WTC11 (cell line): ENCODE data around the gene FAM118B. TPM values are rescaled to one million over a fixed set of nuclear protein-coding genes. Genes with fewer than 3 reads are reported as not detected.
A peak's percentile ranks its signal among the peaks of the same experiment; 100 is the strongest.
"Not testable (repeated sequence)": the region's sequence is repeated elsewhere in the genome, so short reads cannot be mapped to it uniquely, and the experiment has no call there.

ENCODE experiments used
- ATAC-seq: fragments of 200-7000 bp; cut with Tn5 transposase; 2 replicates; pipeline ENCODE4 v1.10.0; 2021; ENCODE audit warnings: mild to moderate bottlenecking, moderate library complexity
- CTCF ChIA-PET: fragments of 300-600 bp; sonication (Branson Sonifier 250); formaldehyde crosslinking; loops from one replicate; lab custom pipeline; 2021; ENCODE audit warnings: antibody characterized with exemption; lab: Charles Lee
- POLR2A ChIA-PET: fragments of 350-600 bp; sonication (Branson Sonifier 250); formaldehyde crosslinking; loops from one replicate; lab custom pipeline; 2021; ENCODE audit warnings: antibody characterized with exemption; lab: Charles Lee
- DNase-seq: peaks from one replicate; pipeline ENCODE4 v3.0.0; 2021; ENCODE audit warnings: low spot score
- H3K27ac Mint-ChIP-seq: 2 replicates; pipeline ENCODE4 v1.8.0; 2021; ENCODE audit warnings: mixed read lengths
- H3K27me3 Mint-ChIP-seq: 2 replicates; pipeline ENCODE4 v1.8.0; 2021; ENCODE audit warnings: low read depth, mild to moderate bottlenecking, moderate library complexity, mixed read lengths
- H3K36me3 Mint-ChIP-seq: 2 replicates; pipeline ENCODE4 v1.8.0; 2021; ENCODE audit warnings: mixed read lengths
- H3K4me1 Mint-ChIP-seq: 2 replicates; pipeline ENCODE4 v1.8.0; 2022; ENCODE audit warnings: mixed read lengths
- H3K4me3 Mint-ChIP-seq: 2 replicates; pipeline ENCODE4 v1.8.0; 2021; ENCODE audit warnings: mild to moderate bottlenecking, moderate library complexity, mixed read lengths
- H3K9me3 Mint-ChIP-seq: 2 replicates; pipeline ENCODE4 v1.8.0; 2021; ENCODE audit warnings: mixed read lengths
- CREM ChIP-seq: sonication (generic); formaldehyde crosslinking; IDR thresholded peaks from 2 replicates; pipeline ENCODE4 v1.8.1; 2022; ENCODE audit warnings: mild to moderate bottlenecking, missing genetic modification reagents, moderate library complexity
- GRHL2 ChIP-seq: fragments of 250-450 bp; sonication (Bioruptor Pico); IDR thresholded peaks from 2 replicates; pipeline ENCODE4 v1.8.0; 2022; ENCODE audit warnings: mild to moderate bottlenecking, moderate library complexity; ENCODE audit not compliant: insufficient replicate concordance, severe bottlenecking
- HMGA2 ChIP-seq: fragments of 250-450 bp; sonication (Bioruptor Pico); IDR thresholded peaks from 2 replicates; pipeline ENCODE4 v1.4.0; 2021; ENCODE audit warnings: mild to moderate bottlenecking, moderate library complexity
- KAT7 ChIP-seq: sonication (generic); formaldehyde crosslinking; IDR thresholded peaks from 2 replicates; pipeline ENCODE4 v1.8.1; 2023; ENCODE audit warnings: missing genetic modification reagents, mild to moderate bottlenecking, borderline replicate concordance
- NFYB ChIP-seq: sonication (generic); formaldehyde crosslinking; conservative IDR thresholded peaks from 2 replicates; pipeline ENCODE4 v1.8.0; 2022; ENCODE audit warnings: low read depth, missing genetic modification reagents
- PRRX2 ChIP-seq: fragments of 250-450 bp; sonication (Bioruptor Pico); IDR thresholded peaks from 2 replicates; pipeline ENCODE4 v1.8.0; 2021; ENCODE audit warnings: mild to moderate bottlenecking
- SP1 ChIP-seq: sonication (generic); formaldehyde crosslinking; conservative IDR thresholded peaks from 2 replicates; pipeline ENCODE4 v1.8.1; 2022; ENCODE audit warnings: missing genetic modification reagents
- TEAD1 ChIP-seq: sonication (generic); formaldehyde crosslinking; IDR thresholded peaks from 2 replicates; pipeline ENCODE4 v1.8.0; 2022; ENCODE audit warnings: mild to moderate bottlenecking, missing genetic modification reagents
- ZBTB21 ChIP-seq: sonication (generic); formaldehyde crosslinking; IDR thresholded peaks from 2 replicates; pipeline ENCODE4 v1.8.1; 2023; ENCODE audit warnings: mild to moderate bottlenecking, missing genetic modification reagents, borderline replicate concordance
- ZNF121 ChIP-seq: sonication (generic); formaldehyde crosslinking; IDR thresholded peaks from 2 replicates; pipeline ENCODE4 v1.8.0; 2023; ENCODE audit warnings: missing genetic modification reagents
- ZNF219 ChIP-seq: sonication (generic); formaldehyde crosslinking; IDR thresholded peaks from 2 replicates; pipeline ENCODE4 v1.8.0; 2023; ENCODE audit warnings: missing genetic modification reagents, mild to moderate bottlenecking, borderline replicate concordance
- total RNA-seq: library from RNA; stranded (reverse); gene quantifications from 3 replicates; pipeline ENCODE4 v1.2.3, GENCODE V29; 2021
- TF ChIP-seq, protein P1 (sequence below): sonication (generic); formaldehyde crosslinking; IDR thresholded peaks from 2 replicates; pipeline ENCODE4 v1.8.1; 2022; ENCODE audit warnings: low read depth, mild to moderate bottlenecking, moderate library complexity, missing genetic modification reagents, borderline replicate concordance
- TF ChIP-seq, protein P2 (sequence below): sonication (generic); formaldehyde crosslinking; IDR thresholded peaks from 2 replicates; pipeline ENCODE4 v1.8.0; 2022; ENCODE audit warnings: mild to moderate bottlenecking, missing genetic modification reagents
- TF ChIP-seq, protein P3 (sequence below): fragments of 200-600 bp; IDR thresholded peaks from 2 replicates; pipeline ENCODE4 v1.8.0; 2022; ENCODE audit warnings: antibody characterized with exemption
- TF ChIP-seq, protein P4 (sequence below): sonication (generic); formaldehyde crosslinking; IDR thresholded peaks from 2 replicates; pipeline ENCODE4 v1.8.1; 2023; ENCODE audit warnings: mild to moderate bottlenecking, missing genetic modification reagents, borderline replicate concordance

The FAM118B gene
- total RNA-seq, 1 experiment from 2014 or later, result 35.3 TPM

DNA sequence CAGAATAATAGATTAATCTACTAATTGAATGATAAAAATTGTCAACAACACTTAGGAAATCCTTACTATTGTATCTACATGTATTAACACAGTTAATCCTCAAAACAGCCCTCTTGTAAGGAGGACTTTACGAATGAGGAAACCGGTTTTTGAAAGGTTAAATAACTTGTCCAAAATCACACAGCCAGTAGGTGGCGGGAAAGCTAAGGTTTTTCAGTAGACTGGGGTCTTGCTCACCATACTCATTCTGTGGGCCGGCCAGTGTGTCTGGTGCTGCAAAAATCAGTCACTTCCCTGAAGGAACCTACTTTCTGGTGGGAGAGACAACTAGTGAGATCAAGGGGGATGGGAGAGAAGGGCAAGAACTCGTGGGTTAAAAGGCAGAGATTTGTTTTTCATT, 96.1 kb downstream of the FAM118B start:
- Mint-ChIP-seq H3K27ac (no peak overlapping the region), H3K36me3 (peaks cover 24% of the 10 kb centered on the region), H3K4me1 (peaks cover 21% of the 10 kb centered on the region), H3K27me3 (no peaks in the 10 kb centered on the region), H3K4me3 (no peak overlapping the region), H3K9me3 (no peaks in the 10 kb centered on the region)
- DNase-seq (peak; percentile 55), ATAC-seq (0 out of 2 replicates have a peak, but pooled peaks have one; percentile 2)
- ChIA-PET CTCF (interaction anchor here (0.9 to 2.0 kb wide), 7 partner anchors 21 to 173 kb away, joined by 3 to 12 read pairs (median 3); no protein-coding TSS in a partner anchor), POLR2A (interaction anchor here (1.0 kb wide), 1 partner anchor 109 kb away, joined by 3 read pairs; no protein-coding TSS in a partner anchor)
- TF ChIP-seq ZNF121 (CRISPR knock-in tag) (0 out of 2 replicates have a peak, but pooled peaks have one; percentile 41), HMGA2 (no peak)

DNA sequence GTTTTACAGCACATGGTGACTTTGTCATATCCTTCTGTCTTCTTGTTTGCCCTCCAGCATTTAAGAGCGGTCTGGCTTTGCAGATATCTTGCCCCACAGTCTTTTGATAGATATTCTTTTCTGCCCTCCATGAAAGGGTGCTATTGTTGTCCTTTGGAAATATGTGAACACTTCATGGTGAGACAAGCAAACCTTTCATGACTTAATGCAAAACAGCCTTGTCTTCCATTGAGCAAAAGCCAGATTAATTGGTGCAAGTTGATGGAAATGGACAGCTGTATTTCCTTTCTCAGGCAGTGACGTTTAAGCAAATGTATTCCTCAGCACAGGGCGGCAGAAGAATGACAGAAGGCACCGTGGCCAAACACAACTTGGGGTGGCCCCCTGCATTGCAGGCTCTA, 96.7 kb downstream of the FAM118B start:
- no peak for ATAC-seq
- Mint-ChIP-seq H3K9me3 (no peaks in the 10 kb centered on the region), H3K36me3 (peaks cover 25% of the 10 kb centered on the region), H3K27me3 (no peaks in the 10 kb centered on the region), H3K4me3 (no peak overlapping the region), H3K27ac (no peak overlapping the region), H3K4me1 (peaks cover 17% of the 10 kb centered on the region)
- ChIA-PET CTCF (interaction anchor here (0.9 to 2.0 kb wide), 8 partner anchors 21 to 172 kb away, joined by 3 to 12 read pairs (median 3); no protein-coding TSS in a partner anchor), POLR2A (interaction anchor here (1.0 kb wide), 1 partner anchor 109 kb away, joined by 3 read pairs; no protein-coding TSS in a partner anchor)
- DNase-seq, result no peak
- TF ChIP-seq TEAD1 (CRISPR knock-in tag) (no peak), KAT7 (CRISPR knock-in tag) (no peak), ZNF219 (CRISPR knock-in tag) (no peak), NFYB (no peak), ZBTB21 (no peak), SP1 (no peak), GRHL2 (no peak), PRRX2 (CRISPR knock-in tag) (no peak), CREM (CRISPR knock-in tag) (no peak)
- TF ChIP-seq, protein P1, sequence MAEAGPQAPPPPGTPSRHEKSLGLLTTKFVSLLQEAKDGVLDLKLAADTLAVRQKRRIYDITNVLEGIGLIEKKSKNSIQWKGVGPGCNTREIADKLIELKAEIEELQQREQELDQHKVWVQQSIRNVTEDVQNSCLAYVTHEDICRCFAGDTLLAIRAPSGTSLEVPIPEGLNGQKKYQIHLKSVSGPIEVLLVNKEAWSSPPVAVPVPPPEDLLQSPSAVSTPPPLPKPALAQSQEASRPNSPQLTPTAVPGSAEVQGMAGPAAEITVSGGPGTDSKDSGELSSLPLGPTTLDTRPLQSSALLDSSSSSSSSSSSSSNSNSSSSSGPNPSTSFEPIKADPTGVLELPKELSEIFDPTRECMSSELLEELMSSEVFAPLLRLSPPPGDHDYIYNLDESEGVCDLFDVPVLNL (CRISPR knock-in tag), result no peak
- TF ChIP-seq, protein P2, sequence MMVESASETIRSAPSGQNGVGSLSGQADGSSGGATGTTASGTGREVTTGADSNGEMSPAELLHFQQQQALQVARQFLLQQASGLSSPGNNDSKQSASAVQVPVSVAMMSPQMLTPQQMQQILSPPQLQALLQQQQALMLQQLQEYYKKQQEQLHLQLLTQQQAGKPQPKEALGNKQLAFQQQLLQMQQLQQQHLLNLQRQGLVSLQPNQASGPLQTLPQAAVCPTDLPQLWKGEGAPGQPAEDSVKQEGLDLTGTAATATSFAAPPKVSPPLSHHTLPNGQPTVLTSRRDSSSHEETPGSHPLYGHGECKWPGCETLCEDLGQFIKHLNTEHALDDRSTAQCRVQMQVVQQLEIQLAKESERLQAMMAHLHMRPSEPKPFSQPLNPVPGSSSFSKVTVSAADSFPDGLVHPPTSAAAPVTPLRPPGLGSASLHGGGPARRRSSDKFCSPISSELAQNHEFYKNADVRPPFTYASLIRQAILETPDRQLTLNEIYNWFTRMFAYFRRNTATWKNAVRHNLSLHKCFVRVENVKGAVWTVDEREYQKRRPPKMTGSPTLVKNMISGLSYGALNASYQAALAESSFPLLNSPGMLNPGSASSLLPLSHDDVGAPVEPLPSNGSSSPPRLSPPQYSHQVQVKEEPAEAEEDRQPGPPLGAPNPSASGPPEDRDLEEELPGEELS, result no peak
- TF ChIP-seq, protein P3, sequence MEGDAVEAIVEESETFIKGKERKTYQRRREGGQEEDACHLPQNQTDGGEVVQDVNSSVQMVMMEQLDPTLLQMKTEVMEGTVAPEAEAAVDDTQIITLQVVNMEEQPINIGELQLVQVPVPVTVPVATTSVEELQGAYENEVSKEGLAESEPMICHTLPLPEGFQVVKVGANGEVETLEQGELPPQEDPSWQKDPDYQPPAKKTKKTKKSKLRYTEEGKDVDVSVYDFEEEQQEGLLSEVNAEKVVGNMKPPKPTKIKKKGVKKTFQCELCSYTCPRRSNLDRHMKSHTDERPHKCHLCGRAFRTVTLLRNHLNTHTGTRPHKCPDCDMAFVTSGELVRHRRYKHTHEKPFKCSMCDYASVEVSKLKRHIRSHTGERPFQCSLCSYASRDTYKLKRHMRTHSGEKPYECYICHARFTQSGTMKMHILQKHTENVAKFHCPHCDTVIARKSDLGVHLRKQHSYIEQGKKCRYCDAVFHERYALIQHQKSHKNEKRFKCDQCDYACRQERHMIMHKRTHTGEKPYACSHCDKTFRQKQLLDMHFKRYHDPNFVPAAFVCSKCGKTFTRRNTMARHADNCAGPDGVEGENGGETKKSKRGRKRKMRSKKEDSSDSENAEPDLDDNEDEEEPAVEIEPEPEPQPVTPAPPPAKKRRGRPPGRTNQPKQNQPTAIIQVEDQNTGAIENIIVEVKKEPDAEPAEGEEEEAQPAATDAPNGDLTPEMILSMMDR, result no peak
- TF ChIP-seq, protein P4, sequence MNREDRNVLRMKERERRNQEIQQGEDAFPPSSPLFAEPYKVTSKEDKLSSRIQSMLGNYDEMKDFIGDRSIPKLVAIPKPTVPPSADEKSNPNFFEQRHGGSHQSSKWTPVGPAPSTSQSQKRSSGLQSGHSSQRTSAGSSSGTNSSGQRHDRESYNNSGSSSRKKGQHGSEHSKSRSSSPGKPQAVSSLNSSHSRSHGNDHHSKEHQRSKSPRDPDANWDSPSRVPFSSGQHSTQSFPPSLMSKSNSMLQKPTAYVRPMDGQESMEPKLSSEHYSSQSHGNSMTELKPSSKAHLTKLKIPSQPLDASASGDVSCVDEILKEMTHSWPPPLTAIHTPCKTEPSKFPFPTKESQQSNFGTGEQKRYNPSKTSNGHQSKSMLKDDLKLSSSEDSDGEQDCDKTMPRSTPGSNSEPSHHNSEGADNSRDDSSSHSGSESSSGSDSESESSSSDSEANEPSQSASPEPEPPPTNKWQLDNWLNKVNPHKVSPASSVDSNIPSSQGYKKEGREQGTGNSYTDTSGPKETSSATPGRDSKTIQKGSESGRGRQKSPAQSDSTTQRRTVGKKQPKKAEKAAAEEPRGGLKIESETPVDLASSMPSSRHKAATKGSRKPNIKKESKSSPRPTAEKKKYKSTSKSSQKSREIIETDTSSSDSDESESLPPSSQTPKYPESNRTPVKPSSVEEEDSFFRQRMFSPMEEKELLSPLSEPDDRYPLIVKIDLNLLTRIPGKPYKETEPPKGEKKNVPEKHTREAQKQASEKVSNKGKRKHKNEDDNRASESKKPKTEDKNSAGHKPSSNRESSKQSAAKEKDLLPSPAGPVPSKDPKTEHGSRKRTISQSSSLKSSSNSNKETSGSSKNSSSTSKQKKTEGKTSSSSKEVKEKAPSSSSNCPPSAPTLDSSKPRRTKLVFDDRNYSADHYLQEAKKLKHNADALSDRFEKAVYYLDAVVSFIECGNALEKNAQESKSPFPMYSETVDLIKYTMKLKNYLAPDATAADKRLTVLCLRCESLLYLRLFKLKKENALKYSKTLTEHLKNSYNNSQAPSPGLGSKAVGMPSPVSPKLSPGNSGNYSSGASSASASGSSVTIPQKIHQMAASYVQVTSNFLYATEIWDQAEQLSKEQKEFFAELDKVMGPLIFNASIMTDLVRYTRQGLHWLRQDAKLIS (CRISPR knock-in tag), result no peak

DNA sequence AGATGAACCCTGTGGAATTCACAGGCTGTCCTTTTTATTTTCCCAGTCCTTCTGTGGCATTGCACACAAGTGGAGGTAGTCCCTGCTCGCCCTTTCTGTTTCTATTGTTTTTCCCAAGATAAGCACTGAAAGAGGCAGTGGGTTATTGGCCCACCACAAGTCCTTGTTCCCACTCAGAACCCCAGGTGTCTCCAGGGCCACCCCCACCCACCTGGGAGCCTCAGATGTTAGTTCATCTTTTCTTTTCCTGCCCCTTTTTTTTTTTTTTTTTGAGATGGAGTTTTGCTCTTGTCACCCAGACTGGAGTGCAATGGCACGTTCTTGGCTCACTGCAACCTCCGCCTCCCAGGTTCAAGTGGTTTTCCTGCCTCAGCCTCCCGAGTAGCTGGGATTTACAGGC, 97.2 kb downstream of the FAM118B start:
- POLR2A ChIA-PET, H3K9me3 Mint-ChIP-seq, H3K4me3 Mint-ChIP-seq, ATAC-seq, DNase-seq, H3K27ac Mint-ChIP-seq, H3K27me3 Mint-ChIP-seq: not testable (repeated sequence)
- H3K36me3 Mint-ChIP-seq, result peaks cover 29% of the 10 kb centered on the region
- CTCF ChIA-PET, result interaction anchor here (0.7 to 1.1 kb wide), 2 partner anchors 161 to 172 kb away, joined by 3 to 5 read pairs; no protein-coding TSS in a partner anchor
- peaks cover 14% of the 10 kb centered on the region for H3K4me1 Mint-ChIP-seq
